Neural cell (in vitro differentiated cells): ENCODE measurements around the gene RPRML. TPM values are rescaled to one million over a fixed set of nuclear protein-coding genes. Genes with fewer than 3 reads are reported as not detected.

Experiments
- H2AFZ ChIP-seq: fragments of 200-600, 300-800 bp; sonication (generic), shearing (Covaris generic); 2 replicates; pipeline ENCODE4 v1.6.0; 2014; ENCODE audit warnings: low read depth, mild to moderate bottlenecking, antibody characterized with exemption, low read length, moderate library complexity
- H3F3A ChIP-seq: fragments of 200-600 bp; shearing (Covaris generic); 2 replicates; pipeline ENCODE4 v1.6.1; 2016; ENCODE audit warnings: mild to moderate bottlenecking, moderate library complexity, mixed read lengths, antibody characterized with exemption, low read length; ENCODE audit not compliant: insufficient read depth, poor library complexity, severe bottlenecking
- H3K27ac ChIP-seq: fragments of 200-600, 300-800 bp; sonication (generic), shearing (Covaris generic); 2 replicates; pipeline ENCODE4 v1.5.1; 2014; ENCODE audit warnings: mild to moderate bottlenecking, low read length, moderate library complexity
- H3K27me3 ChIP-seq: fragments of 300-800, 200-600 bp; sonication (generic), shearing (Covaris generic); 2 replicates; pipeline ENCODE4 v1.6.0; 2014; ENCODE audit warnings: mild to moderate bottlenecking, low read depth, low read length, moderate library complexity; ENCODE audit not compliant: insufficient read depth
- H3K36me3 ChIP-seq: fragments of 300-800, 200-600 bp; sonication (generic), shearing (Covaris generic); 2 replicates; pipeline ENCODE4 v1.5.1; 2014; ENCODE audit warnings: mild to moderate bottlenecking, antibody characterized with exemption, low read length, moderate library complexity; ENCODE audit not compliant: insufficient read depth
- H3K4me2 ChIP-seq: fragments of 300-800, 200-600 bp; sonication (generic), shearing (Covaris generic); 2 replicates; pipeline ENCODE4 v1.6.0; 2014; ENCODE audit warnings: mild to moderate bottlenecking, low read length
- H3K4me3 ChIP-seq: fragments of 300-800, 200-600 bp; sonication (generic), shearing (Covaris generic); 2 replicates; pipeline ENCODE4 v1.5.1; 2014; ENCODE audit warnings: mild to moderate bottlenecking, low read length, moderate library complexity
- H3K79me2 ChIP-seq: fragments of 200-600 bp; shearing (Covaris generic); replicated peaks from 2 replicates; pipeline ENCODE4 v1.6.0; 2014; ENCODE audit warnings: mild to moderate bottlenecking, low read length, moderate library complexity; ENCODE audit not compliant: insufficient read depth
- H3K9ac ChIP-seq: fragments of 300-800, 200-600 bp; sonication (generic), shearing (Covaris generic); 2 replicates; pipeline ENCODE4 v1.6.1; 2016; ENCODE audit warnings: mild to moderate bottlenecking, low read length, mixed read lengths
- H3K9me2 ChIP-seq: fragments of 200-600 bp; shearing (Covaris generic); 2 replicates; pipeline ENCODE4 v1.6.1; 2016; ENCODE audit warnings: mild to moderate bottlenecking, low read length, mixed read lengths; ENCODE audit not compliant: insufficient read depth
- H3K9me3 ChIP-seq: fragments of 200-600, 300-800 bp; sonication (generic), shearing (Covaris generic); 2 replicates; pipeline ENCODE4 v1.6.1; 2016; ENCODE audit warnings: mild to moderate bottlenecking, mixed run types, low read length, moderate library complexity, mixed read lengths
- H4K20me1 ChIP-seq: fragments of 200-600 bp; shearing (Covaris generic); 2 replicates; pipeline ENCODE4 v1.6.1; 2016; ENCODE audit warnings: mild to moderate bottlenecking, mixed run types; ENCODE audit not compliant: insufficient read depth
- EP300 ChIP-seq: fragments of 450-650 bp; conservative IDR thresholded peaks from 2 replicates; pipeline ENCODE4 v1.6.1; 2014; ENCODE audit warnings: antibody characterized with exemption, mild to moderate bottlenecking, moderate library complexity; ENCODE audit not compliant: poor library complexity, severe bottlenecking
- EZH2 ChIP-seq: fragments of 200-600, 300-800 bp; shearing (Covaris generic), sonication (generic); IDR thresholded peaks from 2 replicates; pipeline ENCODE4 v1.6.1; 2014; ENCODE audit warnings: antibody characterized with exemption, low read length, borderline replicate concordance, mild to moderate bottlenecking; ENCODE audit not compliant: insufficient read depth, poor library complexity, severe bottlenecking
- MXI1 ChIP-seq: fragments of 450-650 bp; conservative IDR thresholded peaks from 2 replicates; pipeline ENCODE4 v1.6.1; 2014; ENCODE audit warnings: antibody characterized with exemption, mild to moderate bottlenecking; ENCODE audit not compliant: poor library complexity, severe bottlenecking
- POLR2AphosphoS5 ChIP-seq: IDR thresholded peaks from 2 replicates; pipeline ENCODE4 v1.6.1; 2012
- RAD21 ChIP-seq: fragments of 450-650 bp; conservative IDR thresholded peaks from 2 replicates; pipeline ENCODE4 v1.6.1; 2014; ENCODE audit warnings: antibody characterized with exemption, mild to moderate bottlenecking, moderate library complexity
- SMC3 ChIP-seq: fragments of 450-650 bp; conservative IDR thresholded peaks from 2 replicates; pipeline ENCODE4 v1.6.1; 2014; ENCODE audit warnings: antibody characterized with exemption, mild to moderate bottlenecking, moderate library complexity; ENCODE audit not compliant: poor library complexity
- TAF1 ChIP-seq: IDR thresholded peaks from 2 replicates; pipeline ENCODE4 v1.6.1; 2012; ENCODE audit warnings: low read depth
- polyA plus RNA-seq: library from polyadenylated mRNA; depleted of rRNA; stranded (reverse); fragments of >200 nt; gene quantifications from 2 replicates; pipeline ENCODE4 v1.2.3, GENCODE V29; 2014
- TF ChIP-seq, protein P1 (sequence below): IDR thresholded peaks from 2 replicates; pipeline ENCODE4 v1.6.1; 2012; ENCODE audit warnings: borderline replicate concordance
- TF ChIP-seq, protein P2 (sequence below): fragments of 450-650 bp; IDR thresholded peaks from 2 replicates; pipeline ENCODE4 v1.5.1; 2014; ENCODE audit warnings: antibody characterized with exemption, mild to moderate bottlenecking, moderate library complexity; ENCODE audit not compliant: poor library complexity, severe bottlenecking

Gene RPRML
- polyA plus RNA-seq, 1 donor from 2014 or later = 4.7 TPM

DNA sequence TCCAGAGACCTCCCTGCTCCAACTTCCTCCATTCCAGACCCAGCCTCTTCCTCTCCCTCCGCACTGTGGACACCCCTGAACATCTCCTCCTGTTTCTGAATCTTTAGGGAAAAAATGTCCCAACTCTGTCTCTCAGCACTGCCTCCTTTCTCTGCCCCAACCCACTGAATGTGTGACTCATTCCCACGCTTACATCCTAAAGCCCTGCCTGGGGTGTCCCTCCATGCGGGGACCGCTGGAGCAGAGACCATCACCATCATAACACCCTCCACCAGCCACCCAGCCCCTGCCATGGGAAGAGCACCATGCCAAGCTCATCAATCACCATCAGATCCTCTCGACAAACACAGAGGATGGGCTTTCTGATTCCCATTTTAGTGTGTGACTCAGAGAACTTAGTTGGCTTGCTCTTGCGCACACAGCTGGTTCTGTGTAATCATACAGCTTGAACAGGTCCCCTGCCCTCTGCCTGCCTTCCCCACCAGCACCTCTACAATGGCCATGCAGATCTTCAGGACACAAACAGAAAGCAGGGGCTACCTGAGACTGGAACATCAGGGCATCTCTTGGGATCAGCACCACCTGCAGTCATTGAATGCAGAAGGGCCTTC is 10.7 kb downstream of the RPRML start:
- TF ChIP-seq, protein P1, sequence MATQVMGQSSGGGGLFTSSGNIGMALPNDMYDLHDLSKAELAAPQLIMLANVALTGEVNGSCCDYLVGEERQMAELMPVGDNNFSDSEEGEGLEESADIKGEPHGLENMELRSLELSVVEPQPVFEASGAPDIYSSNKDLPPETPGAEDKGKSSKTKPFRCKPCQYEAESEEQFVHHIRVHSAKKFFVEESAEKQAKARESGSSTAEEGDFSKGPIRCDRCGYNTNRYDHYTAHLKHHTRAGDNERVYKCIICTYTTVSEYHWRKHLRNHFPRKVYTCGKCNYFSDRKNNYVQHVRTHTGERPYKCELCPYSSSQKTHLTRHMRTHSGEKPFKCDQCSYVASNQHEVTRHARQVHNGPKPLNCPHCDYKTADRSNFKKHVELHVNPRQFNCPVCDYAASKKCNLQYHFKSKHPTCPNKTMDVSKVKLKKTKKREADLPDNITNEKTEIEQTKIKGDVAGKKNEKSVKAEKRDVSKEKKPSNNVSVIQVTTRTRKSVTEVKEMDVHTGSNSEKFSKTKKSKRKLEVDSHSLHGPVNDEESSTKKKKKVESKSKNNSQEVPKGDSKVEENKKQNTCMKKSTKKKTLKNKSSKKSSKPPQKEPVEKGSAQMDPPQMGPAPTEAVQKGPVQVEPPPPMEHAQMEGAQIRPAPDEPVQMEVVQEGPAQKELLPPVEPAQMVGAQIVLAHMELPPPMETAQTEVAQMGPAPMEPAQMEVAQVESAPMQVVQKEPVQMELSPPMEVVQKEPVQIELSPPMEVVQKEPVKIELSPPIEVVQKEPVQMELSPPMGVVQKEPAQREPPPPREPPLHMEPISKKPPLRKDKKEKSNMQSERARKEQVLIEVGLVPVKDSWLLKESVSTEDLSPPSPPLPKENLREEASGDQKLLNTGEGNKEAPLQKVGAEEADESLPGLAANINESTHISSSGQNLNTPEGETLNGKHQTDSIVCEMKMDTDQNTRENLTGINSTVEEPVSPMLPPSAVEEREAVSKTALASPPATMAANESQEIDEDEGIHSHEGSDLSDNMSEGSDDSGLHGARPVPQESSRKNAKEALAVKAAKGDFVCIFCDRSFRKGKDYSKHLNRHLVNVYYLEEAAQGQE = no peak
- no peak for TF ChIP-seq TAF1
- H3K4me3 ChIP-seq = no peak overlapping the region
- H3F3A ChIP-seq = peaks cover 10% of the 10 kb centered on the region
- H3K9ac ChIP-seq = no peak overlapping the region
- H3K79me2 ChIP-seq = no peaks in the 10 kb centered on the region
- H4K20me1 ChIP-seq = no peaks in the 10 kb centered on the region
- no peaks in the 10 kb centered on the region for H3K36me3 ChIP-seq
- H3K27ac ChIP-seq = no peak overlapping the region
- H3K9me3 ChIP-seq = no peaks in the 10 kb centered on the region
- no peaks in the 10 kb centered on the region for H3K9me2 ChIP-seq
- H2AFZ ChIP-seq = no peak overlapping the region
- H3K27me3 ChIP-seq = no peaks in the 10 kb centered on the region
- H3K4me2 ChIP-seq = no peak overlapping the region

DNA sequence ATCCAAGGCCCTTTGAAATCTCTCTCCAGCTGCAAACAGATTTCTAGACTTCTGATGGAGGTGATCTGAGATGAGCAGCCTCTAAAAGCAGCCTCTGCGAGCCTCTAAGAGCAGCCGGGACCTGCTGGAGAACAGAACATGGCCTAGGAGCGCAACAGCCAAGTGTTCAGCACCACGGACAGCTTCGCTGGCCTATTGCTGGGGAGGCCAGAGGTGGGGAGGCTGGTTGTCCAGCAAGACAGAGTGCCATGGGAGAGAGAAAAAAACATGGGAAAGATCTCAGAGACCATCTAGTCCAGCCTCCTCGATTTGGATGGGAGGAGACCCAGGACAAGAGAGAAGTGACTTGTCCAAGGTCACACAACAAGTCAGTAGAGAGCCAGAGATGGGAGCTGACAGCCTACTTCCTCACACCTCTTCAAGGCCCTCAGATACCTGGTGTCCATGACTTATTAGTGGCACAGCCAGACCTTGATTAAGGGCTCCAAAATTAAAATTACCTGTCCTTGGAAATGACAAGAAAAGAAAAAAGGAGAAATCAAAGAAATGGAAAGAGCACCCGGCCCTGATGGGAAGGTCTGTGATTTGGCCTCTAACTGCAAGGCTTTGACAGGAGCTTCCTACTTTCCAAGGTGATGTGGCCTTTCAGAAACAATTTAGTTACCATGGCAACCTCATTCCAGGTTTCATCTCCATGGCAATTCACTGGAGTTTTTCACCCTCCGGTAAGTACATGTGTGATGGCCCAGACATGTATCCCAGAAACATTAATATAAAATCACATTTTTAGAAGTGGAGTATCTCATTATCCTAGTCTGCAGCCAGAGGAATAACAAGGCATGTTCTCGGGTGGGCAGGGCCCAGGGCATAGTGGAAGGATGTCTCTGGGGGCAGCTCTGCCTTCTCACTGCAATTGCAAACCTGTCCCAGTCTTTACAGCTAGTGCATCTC is 14.5 kb downstream of the RPRML start:
- TF ChIP-seq RAD21 (peak; percentile 48), MXI1 (peak; percentile 79), TAF1 (peak; percentile 42), POLR2AphosphoS5 (peak; percentile 76), EP300 (peak; percentile 85), SMC3 (peak; percentile 48), EZH2 (no peak)
- TF ChIP-seq, protein P2, sequence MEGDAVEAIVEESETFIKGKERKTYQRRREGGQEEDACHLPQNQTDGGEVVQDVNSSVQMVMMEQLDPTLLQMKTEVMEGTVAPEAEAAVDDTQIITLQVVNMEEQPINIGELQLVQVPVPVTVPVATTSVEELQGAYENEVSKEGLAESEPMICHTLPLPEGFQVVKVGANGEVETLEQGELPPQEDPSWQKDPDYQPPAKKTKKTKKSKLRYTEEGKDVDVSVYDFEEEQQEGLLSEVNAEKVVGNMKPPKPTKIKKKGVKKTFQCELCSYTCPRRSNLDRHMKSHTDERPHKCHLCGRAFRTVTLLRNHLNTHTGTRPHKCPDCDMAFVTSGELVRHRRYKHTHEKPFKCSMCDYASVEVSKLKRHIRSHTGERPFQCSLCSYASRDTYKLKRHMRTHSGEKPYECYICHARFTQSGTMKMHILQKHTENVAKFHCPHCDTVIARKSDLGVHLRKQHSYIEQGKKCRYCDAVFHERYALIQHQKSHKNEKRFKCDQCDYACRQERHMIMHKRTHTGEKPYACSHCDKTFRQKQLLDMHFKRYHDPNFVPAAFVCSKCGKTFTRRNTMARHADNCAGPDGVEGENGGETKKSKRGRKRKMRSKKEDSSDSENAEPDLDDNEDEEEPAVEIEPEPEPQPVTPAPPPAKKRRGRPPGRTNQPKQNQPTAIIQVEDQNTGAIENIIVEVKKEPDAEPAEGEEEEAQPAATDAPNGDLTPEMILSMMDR = no peak
- TF ChIP-seq, protein P1 = peak; percentile 88
- Histone ChIP-seq H3K79me2 (no peaks in the 10 kb centered on the region), H3K27me3 (no peaks in the 10 kb centered on the region), H3K9me3 (peaks cover 5% of the 10 kb centered on the region), H3K36me3 (no peaks in the 10 kb centered on the region), H3K27ac (peak overlapping the region; percentile 97), H3F3A (peaks cover 10% of the 10 kb centered on the region), H4K20me1 (no peaks in the 10 kb centered on the region), H2AFZ (no peak overlapping the region), H3K4me3 (peak overlapping the region; percentile 57), H3K4me2 (peak overlapping the region; percentile 71), H3K9ac (peak overlapping the region; percentile 74), H3K9me2 (no peaks in the 10 kb centered on the region)
